K562 (cell line): Measurements from ENCODE around the gene NBEAL2. TPM values are rescaled to one million over a fixed set of nuclear protein-coding genes. Genes with fewer than 3 reads are reported as not detected.

Source experiments
- E2F8 ChIP-seq: fragments of 450-650 bp; IDR thresholded peaks from 2 replicates; pipeline ENCODE4 v1.7.1; 2018; ENCODE audit warnings: mild to moderate bottlenecking, low read depth; ENCODE audit not compliant: partially characterized antibody
- TAF1 ChIP-seq: IDR thresholded peaks from 2 replicates; pipeline ENCODE4 v1.6.1; 2011; ENCODE audit warnings: mild to moderate bottlenecking, low read length, moderate library complexity; ENCODE audit not compliant: insufficient read depth, control insufficient read depth, severe bottlenecking; ENCODE audit errors: extremely low read depth
- XRCC3 ChIP-seq: fragments of 450-650 bp; IDR thresholded peaks from 2 replicates; pipeline ENCODE4 v1.6.1; 2017; ENCODE audit warnings: mild to moderate bottlenecking, moderate library complexity
- polyA plus RNA-seq, 8 experiments: library from polyadenylated mRNA; depleted of rRNA in 4 of 8; stranded (reverse) in 5 of 8; unstranded in 3 of 8; fragments of >200 nt; fragmentation: Nextera tagmentation in 2 of 8; fragmentation: Illumina TruSeq in 1 of 8; extraction: Ambion mirVana in 2 of 8; extraction: Trizol in 1 of 8; gene quantifications; 2 replicates each; pipeline versions ENCODE4 v1.2.1 to v1.2.3, GENCODE V29; 2011 to 2014; ENCODE audit warnings: inconsistent platforms in 1 of 8, missing spikeins in 1 of 8
- total RNA-seq, 7 experiments: library from RNA; depleted of rRNA in 6 of 7; stranded (reverse); fragments of >200 nt in 6 of 7; fragmentation: Illumina TruSeq in 2 of 7; extraction: Trizol in 2 of 7; gene quantifications; 2 replicates each; pipeline versions ENCODE4 v1.2.1 to v1.2.3, GENCODE V29; 2011 to 2021; ENCODE audit warnings: low replicate concordance in 1 of 7
- TF ChIP-seq, protein P1 (sequence below): fragments of 450-650 bp; IDR thresholded peaks from one replicate; pipeline ENCODE4 v1.6.1; 2018; ENCODE audit warnings: mild to moderate bottlenecking, moderate library complexity; ENCODE audit not compliant: partially characterized antibody
- TF ChIP-seq, protein P2 (sequence below): fragments of 200-800 bp; sonication (Bioruptor generic); IDR thresholded peaks from 2 replicates; pipeline ENCODE4 v1.6.1; 2017; ENCODE audit warnings: missing genetic modification characterization, missing compliant biosample characterization

Gene NBEAL2
- total and polyA plus RNA-seq, 9 of the 15 experiments (the other 6 are each of a cell fraction or from before 2014, with no cell fraction given): 0.06 to 114 (median 29.6) TPM

DNA sequence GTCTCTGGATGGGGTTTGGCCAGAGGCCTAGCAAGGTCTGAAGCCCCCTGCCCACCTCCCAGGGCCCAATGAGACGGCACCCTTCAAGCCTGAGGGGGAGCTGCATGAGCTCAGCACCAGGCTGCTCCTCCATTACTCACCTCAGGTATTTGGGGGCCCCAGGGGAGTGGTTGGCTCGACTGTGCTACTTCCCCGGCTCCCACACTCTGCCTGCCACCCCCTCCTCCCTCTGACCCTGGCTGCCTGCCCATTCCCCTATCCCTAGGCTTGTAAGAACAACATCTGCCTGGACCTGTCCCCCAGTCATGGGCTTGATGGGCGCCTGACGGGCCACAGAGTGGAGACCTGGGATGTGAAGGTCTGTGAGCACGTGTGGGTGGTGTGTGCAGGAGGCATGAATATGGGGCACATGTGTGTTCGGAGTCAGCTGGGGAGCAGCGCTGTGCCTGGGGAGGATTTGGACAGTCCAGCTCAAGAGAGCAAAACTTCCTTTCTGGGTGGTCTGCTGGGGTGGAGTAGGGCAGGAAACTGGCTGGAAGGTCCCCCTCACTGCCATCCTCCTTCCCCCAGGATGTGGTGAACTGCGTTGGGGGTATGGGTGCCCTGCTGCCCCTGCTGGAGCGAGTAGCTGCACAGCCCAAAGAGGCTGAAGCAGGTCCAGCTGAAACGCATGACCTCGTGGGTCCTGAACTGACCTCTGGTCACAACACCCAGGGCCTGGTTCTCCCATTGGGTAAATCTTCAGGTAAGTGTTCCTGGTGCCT is 17.4 kb downstream of the NBEAL2 start (continued):
- TF ChIP-seq XRCC3: no peak
- TF ChIP-seq TAF1: no peak
- TF ChIP-seq, protein P1, sequence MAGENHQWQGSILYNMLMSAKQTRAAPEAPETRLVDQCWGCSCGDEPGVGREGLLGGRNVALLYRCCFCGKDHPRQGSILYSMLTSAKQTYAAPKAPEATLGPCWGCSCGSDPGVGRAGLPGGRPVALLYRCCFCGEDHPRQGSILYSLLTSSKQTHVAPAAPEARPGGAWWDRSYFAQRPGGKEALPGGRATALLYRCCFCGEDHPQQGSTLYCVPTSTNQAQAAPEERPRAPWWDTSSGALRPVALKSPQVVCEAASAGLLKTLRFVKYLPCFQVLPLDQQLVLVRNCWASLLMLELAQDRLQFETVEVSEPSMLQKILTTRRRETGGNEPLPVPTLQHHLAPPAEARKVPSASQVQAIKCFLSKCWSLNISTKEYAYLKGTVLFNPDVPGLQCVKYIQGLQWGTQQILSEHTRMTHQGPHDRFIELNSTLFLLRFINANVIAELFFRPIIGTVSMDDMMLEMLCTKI: no peak
- TF ChIP-seq E2F8: no peak
- TF ChIP-seq, protein P2, sequence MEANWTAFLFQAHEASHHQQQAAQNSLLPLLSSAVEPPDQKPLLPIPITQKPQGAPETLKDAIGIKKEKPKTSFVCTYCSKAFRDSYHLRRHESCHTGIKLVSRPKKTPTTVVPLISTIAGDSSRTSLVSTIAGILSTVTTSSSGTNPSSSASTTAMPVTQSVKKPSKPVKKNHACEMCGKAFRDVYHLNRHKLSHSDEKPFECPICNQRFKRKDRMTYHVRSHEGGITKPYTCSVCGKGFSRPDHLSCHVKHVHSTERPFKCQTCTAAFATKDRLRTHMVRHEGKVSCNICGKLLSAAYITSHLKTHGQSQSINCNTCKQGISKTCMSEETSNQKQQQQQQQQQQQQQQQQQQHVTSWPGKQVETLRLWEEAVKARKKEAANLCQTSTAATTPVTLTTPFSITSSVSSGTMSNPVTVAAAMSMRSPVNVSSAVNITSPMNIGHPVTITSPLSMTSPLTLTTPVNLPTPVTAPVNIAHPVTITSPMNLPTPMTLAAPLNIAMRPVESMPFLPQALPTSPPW (CRISPR knock-in tag): no peak
